Thoracic aorta (tissue), 2 donors: ENCODE measurements around the gene PREPL. TPM values are rescaled to one million over a fixed set of nuclear protein-coding genes. Genes with fewer than 3 reads are reported as not detected.
"Not testable (repeated sequence)": the region's sequence is repeated elsewhere in the genome, so short reads cannot be mapped to it uniquely, and the experiment has no call there.

ENCODE experiments used
- ATAC-seq: fragments of 150-250 bp; one replicate; pipeline ENCODE4 v1.8.0; 2017; ENCODE audit warnings: low read depth; ENCODE audit not compliant: insufficient number of reproducible peaks, low FRiP score
- DNase-seq: peaks from one replicate; pipeline ENCODE4 v3.0.0-alpha.2; 2020; ENCODE audit warnings: low spot score
- H3K27ac ChIP-seq, 2 donors: fragments of 200-600 bp; sonication (generic); 1 replicate in 1 of 2; 2 replicates in 1 of 2; pipeline ENCODE4 v1.5.1; 2016; ENCODE audit warnings: mild to moderate bottlenecking in 2 of 2, moderate library complexity in 2 of 2
- H3K27me3 ChIP-seq: fragments of 200-600 bp; sonication (generic); replicated peaks from 2 replicates; pipeline ENCODE4 v1.6.0; 2016; ENCODE audit warnings: mild to moderate bottlenecking; ENCODE audit not compliant: insufficient read depth
- H3K36me3 ChIP-seq: fragments of 200-600 bp; sonication (generic); one replicate; pipeline ENCODE4 v1.5.1; 2016
- H3K4me1 ChIP-seq, 2 donors: fragments of 200-600 bp; sonication (generic); 1 replicate in 1 of 2; 2 replicates in 1 of 2; pipeline versions ENCODE4 v1.5.1 to v1.6.0; 2016; ENCODE audit warnings: low read depth in 2 of 2, mild to moderate bottlenecking in 1 of 2; ENCODE audit not compliant: control insufficient read depth in 1 of 2
- H3K4me3 ChIP-seq: fragments of 200-600 bp; sonication (generic); 2 replicates; pipeline ENCODE4 v1.5.1; 2016; ENCODE audit warnings: mild to moderate bottlenecking
- H3K9me3 ChIP-seq: fragments of 200-600 bp; sonication (generic); 2 replicates; pipeline ENCODE4 v1.5.1; 2016
- total RNA-seq, 2 donors: library from RNA; depleted of rRNA; stranded (reverse); fragments of >200 nt; gene quantifications; one replicate each; pipeline versions ENCODE4 v1.1.0 to v1.2.3, GENCODE V29; 2016
- TF ChIP-seq, protein P1 (sequence below): fragments of 200-600 bp; sonication (generic); IDR thresholded peaks from one replicate; pipeline ENCODE4 v1.5.1; 2019; ENCODE audit warnings: antibody characterized with exemption

The PREPL gene
- total RNA-seq, 2 donors from 2014 or later = 56.0 to 65.2 TPM

DNA sequence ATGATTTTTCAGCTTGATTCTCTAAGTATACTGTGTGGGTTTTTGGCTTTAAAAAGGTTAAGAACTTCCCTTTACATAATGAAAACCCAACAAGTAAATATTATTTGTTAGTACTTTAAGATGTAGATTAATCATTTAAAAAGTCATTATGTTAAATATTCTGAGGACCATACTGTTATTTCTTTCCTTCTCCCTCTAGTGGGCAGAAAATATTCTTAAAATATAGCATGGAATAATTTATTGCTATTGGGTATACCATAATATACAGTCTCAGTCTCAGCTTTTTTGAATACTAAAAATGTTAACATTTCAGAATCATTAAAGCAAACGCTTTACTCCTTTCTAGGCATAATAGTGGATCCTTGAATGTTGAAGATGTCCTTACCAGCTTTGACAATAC, 28.6 kb upstream of the PREPL start:
- Histone ChIP-seq H3K9me3 (no peaks in the 10 kb centered on the region), H3K36me3 (no peaks in the 10 kb centered on the region), H3K27me3 (no peaks in the 10 kb centered on the region), H3K4me3 (no peak overlapping the region), H3K4me1 (peaks cover 0 to 9% of the 10 kb centered on the region in 2 donors), H3K27ac (no peak overlapping the region)
- DNase-seq (no peak), ATAC-seq (no peak)
- TF ChIP-seq, protein P1, sequence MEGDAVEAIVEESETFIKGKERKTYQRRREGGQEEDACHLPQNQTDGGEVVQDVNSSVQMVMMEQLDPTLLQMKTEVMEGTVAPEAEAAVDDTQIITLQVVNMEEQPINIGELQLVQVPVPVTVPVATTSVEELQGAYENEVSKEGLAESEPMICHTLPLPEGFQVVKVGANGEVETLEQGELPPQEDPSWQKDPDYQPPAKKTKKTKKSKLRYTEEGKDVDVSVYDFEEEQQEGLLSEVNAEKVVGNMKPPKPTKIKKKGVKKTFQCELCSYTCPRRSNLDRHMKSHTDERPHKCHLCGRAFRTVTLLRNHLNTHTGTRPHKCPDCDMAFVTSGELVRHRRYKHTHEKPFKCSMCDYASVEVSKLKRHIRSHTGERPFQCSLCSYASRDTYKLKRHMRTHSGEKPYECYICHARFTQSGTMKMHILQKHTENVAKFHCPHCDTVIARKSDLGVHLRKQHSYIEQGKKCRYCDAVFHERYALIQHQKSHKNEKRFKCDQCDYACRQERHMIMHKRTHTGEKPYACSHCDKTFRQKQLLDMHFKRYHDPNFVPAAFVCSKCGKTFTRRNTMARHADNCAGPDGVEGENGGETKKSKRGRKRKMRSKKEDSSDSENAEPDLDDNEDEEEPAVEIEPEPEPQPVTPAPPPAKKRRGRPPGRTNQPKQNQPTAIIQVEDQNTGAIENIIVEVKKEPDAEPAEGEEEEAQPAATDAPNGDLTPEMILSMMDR = no peak

DNA sequence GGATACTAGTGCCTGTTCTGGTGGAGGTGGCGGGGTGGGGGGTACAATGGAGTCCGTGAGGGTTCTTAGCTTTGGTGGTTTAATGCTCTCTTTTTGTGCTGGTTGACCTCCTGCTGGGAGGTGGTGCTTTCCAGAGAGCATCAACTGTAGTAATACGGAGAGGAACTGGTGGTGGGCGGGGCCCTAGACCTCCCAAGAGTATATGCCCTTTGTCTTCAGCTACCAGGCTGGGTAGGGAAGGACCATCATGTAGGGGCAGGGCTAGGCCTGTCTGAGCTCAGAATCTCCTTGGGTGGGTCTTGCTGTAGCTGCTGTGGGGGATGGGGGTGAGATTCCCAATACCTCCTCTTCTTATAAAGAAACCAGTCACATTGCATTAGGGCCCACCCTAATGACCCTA, 27.6 kb upstream of the PREPL start:
- H3K27me3 ChIP-seq = no peaks in the 10 kb centered on the region
- H3K36me3 ChIP-seq = no peaks in the 10 kb centered on the region
- DNase-seq = no peak
- TF ChIP-seq, protein P1 = no peak
- H3K4me1 ChIP-seq = peaks cover 0 to 9% of the 10 kb centered on the region in 2 donors
- ATAC-seq = no peak
- no peak overlapping the region for H3K27ac ChIP-seq
- H3K9me3 ChIP-seq = peaks cover 4% of the 10 kb centered on the region
- no peak overlapping the region for H3K4me3 ChIP-seq

DNA sequence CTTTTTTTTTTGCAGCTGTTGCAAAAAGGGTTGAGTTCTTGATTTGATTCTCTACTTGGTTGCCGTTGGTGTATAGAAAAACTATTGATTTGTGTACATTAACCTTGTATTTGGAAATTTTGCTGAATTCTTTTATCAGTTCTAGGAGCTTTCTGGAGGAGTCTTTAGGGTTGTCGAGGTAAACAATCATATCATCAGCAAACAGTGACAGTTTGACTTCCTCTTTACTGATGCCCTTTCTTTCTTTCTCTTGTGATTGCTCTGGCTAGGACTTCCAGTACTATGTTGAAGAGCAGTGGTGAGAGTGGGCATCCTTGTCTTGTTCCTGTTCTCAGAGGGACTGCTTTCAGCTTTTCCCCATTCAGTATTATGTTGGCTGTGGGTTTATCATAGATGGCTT, 23.9 kb upstream of the PREPL start:
- not testable (repeated sequence) for ATAC-seq, H3K27ac ChIP-seq, H3K9me3 ChIP-seq, H3K4me1 ChIP-seq, H3K27me3 ChIP-seq, H3K36me3 ChIP-seq, DNase-seq, H3K4me3 ChIP-seq

DNA sequence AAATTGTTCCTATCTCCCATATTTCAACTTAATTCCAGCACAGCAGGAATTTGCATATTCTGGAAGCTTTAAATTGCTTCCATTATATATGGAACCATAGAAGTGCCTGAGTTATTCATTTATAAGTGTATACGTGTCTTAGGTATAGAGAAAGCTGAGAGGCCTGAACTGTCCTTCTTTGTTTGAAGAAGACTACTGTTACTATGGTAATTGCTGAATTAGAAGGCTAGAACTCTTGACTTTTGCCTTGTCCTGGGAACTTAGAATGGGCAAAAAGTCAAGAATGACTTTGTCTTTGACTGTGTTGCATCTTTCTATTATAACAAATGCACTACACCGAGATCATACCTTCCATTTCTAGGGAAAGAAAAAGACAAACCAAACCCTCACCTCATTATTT, 16.2 kb upstream of the PREPL start:
- DNase-seq = no peak
- Histone ChIP-seq H3K9me3 (no peaks in the 10 kb centered on the region), H3K4me1 (no peaks in the 10 kb centered on the region), H3K4me3 (no peak overlapping the region), H3K27me3 (no peaks in the 10 kb centered on the region), H3K27ac (no peak overlapping the region), H3K36me3 (peaks cover 3% of the 10 kb centered on the region)
- TF ChIP-seq, protein P1 = no peak
- no peak for ATAC-seq

DNA sequence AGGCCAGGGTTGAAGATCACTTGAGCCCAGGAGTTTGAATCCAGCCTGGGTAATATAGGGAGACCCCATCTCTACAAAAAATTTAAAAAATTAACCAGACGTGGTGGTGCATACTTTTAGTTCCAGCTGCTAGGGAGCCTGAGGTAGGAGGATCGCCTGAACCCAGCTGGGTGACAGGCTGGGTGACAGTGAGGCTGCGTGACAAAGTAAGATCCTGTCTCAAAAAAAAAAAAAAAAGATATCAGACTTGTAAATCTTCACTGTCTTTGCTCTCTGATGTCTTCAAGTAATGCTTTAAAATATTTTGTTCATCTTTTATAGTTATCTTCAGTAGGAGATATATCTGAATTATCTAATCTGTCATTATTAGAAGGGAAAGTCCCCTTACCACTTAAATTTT, 11.0 kb upstream of the PREPL start:
- no peaks in the 10 kb centered on the region for H3K27me3 ChIP-seq
- DNase-seq (no peak), ATAC-seq (no peak)
- H3K4me3 ChIP-seq = no peak overlapping the region
- peaks cover 3% of the 10 kb centered on the region for H3K36me3 ChIP-seq
- H3K4me1 ChIP-seq = no peaks in the 10 kb centered on the region
- TF ChIP-seq, protein P1 = no peak
- H3K9me3 ChIP-seq = no peaks in the 10 kb centered on the region
- H3K27ac ChIP-seq = no peak overlapping the region

DNA sequence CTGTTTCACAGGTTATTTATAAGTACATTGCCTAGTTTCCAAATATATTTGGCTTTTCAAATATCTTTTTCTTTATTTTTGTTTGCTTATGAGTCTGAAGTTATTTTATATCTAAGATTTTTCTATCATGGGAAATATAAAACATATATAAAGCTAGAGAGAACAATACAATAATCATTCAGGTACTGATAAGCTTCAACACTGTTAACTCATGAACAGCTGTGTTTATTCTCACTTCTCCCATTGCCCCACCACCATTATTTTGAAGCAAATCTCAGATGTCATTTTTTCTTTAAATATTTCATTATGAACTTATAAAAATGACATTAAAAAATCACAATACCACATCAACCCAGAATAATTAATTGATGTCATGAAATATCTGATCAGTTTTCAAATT, 10.2 kb upstream of the PREPL start:
- Histone ChIP-seq H3K4me3 (no peak overlapping the region), H3K36me3 (peaks cover 3% of the 10 kb centered on the region), H3K27me3 (no peaks in the 10 kb centered on the region), H3K4me1 (no peaks in the 10 kb centered on the region), H3K9me3 (no peaks in the 10 kb centered on the region), H3K27ac (no peak overlapping the region)
- DNase-seq (no peak), ATAC-seq (no peak)
- TF ChIP-seq, protein P1 = no peak
